Mucosa of descending colon (tissue), 3 donors: ENCODE measurements around the gene WBP2NL. TPM values are rescaled to one million over a fixed set of nuclear protein-coding genes. Genes with fewer than 3 reads are reported as not detected.

Experiments
- ATAC-seq: fragments of 200-7000 bp; cut with Tn5 transposase; one replicate; pipeline ENCODE4 v1.9.1; 2020; ENCODE audit warnings: mild to moderate bottlenecking, moderate library complexity
- DNase-seq, 3 donors: peaks; one replicate each; pipeline ENCODE4 v3.0.0-alpha.2; 2020
- H3K36me3 ChIP-seq: fragments of 200-600 bp; one replicate; pipeline ENCODE4 v1.8.0; 2021; ENCODE audit warnings: low read depth, mild to moderate bottlenecking
- H3K4me1 ChIP-seq: fragments of 200-600 bp; one replicate; pipeline ENCODE4 v1.8.0; 2021; ENCODE audit warnings: low read depth, mild to moderate bottlenecking
- H3K4me3 ChIP-seq: fragments of 200-600 bp; one replicate; pipeline ENCODE4 v1.8.0; 2021; ENCODE audit warnings: mild to moderate bottlenecking
- H3K9me3 ChIP-seq: fragments of 200-600 bp; one replicate; pipeline ENCODE4 v1.8.0; 2021; ENCODE audit warnings: mild to moderate bottlenecking
- intact Hi-C, 2 donors: fragments of 100-400 bp; cut with DNase I in 1 of 2; cut with micrococcal nuclease in 1 of 2; formaldehyde crosslinking; loops; one replicate each; pipeline versions ENCODE4 v1.11.0 to v1.11.1; 2022; cut with DNase I, micrococcal nuclease
- total RNA-seq, 3 donors: library from RNA; stranded (reverse); fragmentation: NEBNext Ultra II Directional in 2 of 3; extraction: Animal tissue kit (Norgen Biotek cat#: 25700) in 2 of 3; gene quantifications; one replicate each; pipeline versions ENCODE4 v1.2.1 to v1.2.4, GENCODE V29; 2021 to 2023
- TF ChIP-seq, protein P1 (sequence below): fragments of 200-600 bp; IDR thresholded peaks from one replicate; pipeline ENCODE4 v1.8.0; 2022; ENCODE audit warnings: antibody characterized with exemption, mild to moderate bottlenecking
- donor health status: DM: no; HTN: no; CAD: no; lungs with moderate emphysema.
- donor health status: DM: no; HTN: no; CAD: no.
- donor health status: DM: no; HTN: yes; CAD: no.

Gene WBP2NL
- total RNA-seq, 3 donors from 2014 or later = 0.63 to 3.7 (median 1.8) TPM

DNA sequence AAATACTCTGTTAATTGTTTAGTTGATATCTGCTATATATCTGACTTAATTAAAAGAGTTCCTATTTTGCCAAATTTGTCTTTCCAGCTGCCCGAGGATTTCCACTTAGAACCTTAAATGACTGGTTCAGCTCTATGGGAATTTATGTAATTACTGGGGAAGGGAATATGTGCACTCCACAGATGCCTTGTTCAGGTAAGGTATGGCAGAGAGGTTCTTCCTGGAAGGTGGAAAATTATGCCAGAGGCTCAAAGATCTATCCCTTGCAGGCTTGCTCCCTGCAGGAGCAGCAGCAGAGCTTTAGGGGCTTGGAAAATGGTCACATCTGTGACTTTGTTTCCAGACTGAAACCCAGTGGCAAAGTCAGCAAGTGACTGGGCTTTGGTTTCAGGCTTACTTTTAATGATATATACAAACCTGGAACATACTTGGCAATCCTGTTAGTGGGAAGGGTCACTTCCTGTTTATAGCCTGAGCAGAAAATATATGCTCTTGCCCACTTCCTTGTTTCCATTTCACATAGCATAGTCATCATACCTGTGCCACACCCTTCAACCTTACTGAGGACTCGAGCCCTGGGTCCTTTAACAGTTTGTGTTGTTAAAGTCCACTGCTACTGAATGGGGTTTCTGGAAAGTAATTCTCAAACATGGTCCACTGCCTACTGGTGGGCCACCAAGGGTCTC, 23.7 kb downstream of the WBP2NL start:
- no peaks in the 10 kb centered on the region for H3K9me3 ChIP-seq
- no peak overlapping the region for H3K4me3 ChIP-seq
- ATAC-seq = peak; percentile 100
- H3K36me3 ChIP-seq = no peaks in the 10 kb centered on the region
- peaks cover 4% of the 10 kb centered on the region for H3K4me1 ChIP-seq
- intact Hi-C loops = no loop called here
- TF ChIP-seq, protein P1, sequence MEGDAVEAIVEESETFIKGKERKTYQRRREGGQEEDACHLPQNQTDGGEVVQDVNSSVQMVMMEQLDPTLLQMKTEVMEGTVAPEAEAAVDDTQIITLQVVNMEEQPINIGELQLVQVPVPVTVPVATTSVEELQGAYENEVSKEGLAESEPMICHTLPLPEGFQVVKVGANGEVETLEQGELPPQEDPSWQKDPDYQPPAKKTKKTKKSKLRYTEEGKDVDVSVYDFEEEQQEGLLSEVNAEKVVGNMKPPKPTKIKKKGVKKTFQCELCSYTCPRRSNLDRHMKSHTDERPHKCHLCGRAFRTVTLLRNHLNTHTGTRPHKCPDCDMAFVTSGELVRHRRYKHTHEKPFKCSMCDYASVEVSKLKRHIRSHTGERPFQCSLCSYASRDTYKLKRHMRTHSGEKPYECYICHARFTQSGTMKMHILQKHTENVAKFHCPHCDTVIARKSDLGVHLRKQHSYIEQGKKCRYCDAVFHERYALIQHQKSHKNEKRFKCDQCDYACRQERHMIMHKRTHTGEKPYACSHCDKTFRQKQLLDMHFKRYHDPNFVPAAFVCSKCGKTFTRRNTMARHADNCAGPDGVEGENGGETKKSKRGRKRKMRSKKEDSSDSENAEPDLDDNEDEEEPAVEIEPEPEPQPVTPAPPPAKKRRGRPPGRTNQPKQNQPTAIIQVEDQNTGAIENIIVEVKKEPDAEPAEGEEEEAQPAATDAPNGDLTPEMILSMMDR = no peak
- peak in 1 of 3 donors; percentile 51 for DNase-seq

DNA sequence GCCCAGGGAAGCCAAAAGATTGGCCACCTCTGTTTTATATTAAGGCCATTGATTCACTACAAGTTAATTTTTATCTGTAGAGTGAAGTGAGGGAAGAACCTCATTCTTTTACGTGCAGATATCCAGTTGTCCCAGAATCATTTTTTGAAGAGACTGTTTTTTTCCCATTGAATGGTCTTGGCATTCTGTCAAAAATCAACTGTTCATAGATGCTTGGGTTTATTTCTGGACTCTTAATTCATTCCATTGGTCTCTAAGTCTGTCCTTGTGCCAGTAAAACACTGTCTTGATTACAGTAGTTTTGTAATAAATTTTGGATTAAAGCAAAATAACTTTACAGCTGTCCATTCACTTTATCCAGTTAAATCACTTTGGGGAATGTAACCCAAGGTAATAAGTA, 26.8 kb downstream of the WBP2NL start:
- Histone ChIP-seq H3K9me3 (no peaks in the 10 kb centered on the region), H3K4me1 (peaks cover 4% of the 10 kb centered on the region), H3K4me3 (no peak overlapping the region), H3K36me3 (no peaks in the 10 kb centered on the region)
- intact Hi-C loops = no loop called here
- ATAC-seq = no peak
- DNase-seq = no peak
- TF ChIP-seq, protein P1 = no peak

DNA sequence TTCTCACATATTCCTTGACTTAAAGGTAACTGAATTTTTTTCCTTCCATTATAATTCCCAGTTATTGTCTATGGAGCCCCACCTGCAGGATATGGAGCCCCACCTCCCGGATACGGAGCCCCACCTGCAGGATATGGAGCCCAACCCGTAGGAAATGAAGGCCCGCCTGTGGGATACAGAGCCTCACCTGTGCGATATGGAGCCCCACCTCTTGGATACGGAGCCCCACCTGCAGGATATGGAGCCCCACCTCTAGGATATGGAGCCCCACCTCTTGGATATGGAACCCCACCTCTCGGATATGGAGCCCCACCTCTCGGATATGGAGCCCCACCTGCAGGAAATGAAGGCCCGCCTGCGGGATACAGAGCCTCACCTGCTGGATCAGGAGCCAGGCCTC, 28.1 kb downstream of the WBP2NL start:
- Histone ChIP-seq H3K4me1 (peaks cover 4% of the 10 kb centered on the region), H3K36me3 (no peaks in the 10 kb centered on the region), H3K9me3 (no peaks in the 10 kb centered on the region), H3K4me3 (no peak overlapping the region)
- ATAC-seq (no peak), DNase-seq (no peak)
- intact Hi-C loops = no loop called here
- TF ChIP-seq, protein P1 = no peak

DNA sequence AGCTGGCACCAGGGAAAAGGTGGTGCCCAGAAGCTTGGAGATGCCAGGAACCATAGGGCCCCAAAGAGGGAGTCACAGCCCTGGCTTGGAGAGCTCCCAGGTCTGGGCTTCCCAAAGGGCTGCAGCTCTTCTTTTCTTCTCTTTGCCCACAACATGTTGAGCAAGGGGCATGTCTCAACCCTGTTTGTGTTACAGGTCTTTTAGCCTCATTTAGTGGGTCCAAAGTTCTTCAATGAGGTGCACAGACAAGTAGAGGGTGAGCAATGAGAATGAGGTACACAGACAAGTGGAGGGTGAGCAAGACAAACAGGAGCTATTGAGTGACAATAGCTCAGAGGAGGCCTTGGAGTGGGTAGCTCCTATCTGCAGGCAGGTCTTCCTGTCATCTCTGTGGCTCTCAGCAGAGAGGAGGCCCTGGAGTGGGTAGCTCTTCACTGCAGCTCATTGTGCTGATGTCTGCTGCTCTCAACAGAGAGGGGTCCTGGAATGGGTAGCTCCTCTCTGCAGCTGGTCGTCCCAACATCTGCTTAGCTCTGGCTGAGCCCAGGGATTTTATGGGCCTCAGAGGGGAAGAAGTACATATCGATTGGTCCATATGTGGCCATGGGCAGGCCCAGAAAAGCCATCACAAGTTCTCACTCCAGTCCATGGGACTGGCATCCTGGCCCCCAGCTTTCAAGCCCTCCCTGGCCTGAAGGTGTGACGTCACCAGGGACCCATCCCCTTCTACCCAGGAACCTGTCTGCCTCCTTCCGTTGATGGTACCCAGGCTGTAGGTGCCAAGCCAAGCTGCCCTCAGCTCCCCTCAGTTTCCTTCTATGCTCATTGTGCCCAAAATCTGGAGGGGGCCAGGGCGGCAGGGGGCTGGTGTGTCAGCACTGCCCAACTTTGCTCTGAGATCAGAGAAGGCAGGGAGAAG, 34.9 kb downstream of the WBP2NL start:
- Histone ChIP-seq H3K4me1 (no peaks in the 10 kb centered on the region), H3K36me3 (no peaks in the 10 kb centered on the region), H3K4me3 (no peak overlapping the region), H3K9me3 (peaks cover 3% of the 10 kb centered on the region)
- no peak for DNase-seq
- TF ChIP-seq, protein P1 = no peak
- ATAC-seq = no peak
- intact Hi-C loops = no loop called here

DNA sequence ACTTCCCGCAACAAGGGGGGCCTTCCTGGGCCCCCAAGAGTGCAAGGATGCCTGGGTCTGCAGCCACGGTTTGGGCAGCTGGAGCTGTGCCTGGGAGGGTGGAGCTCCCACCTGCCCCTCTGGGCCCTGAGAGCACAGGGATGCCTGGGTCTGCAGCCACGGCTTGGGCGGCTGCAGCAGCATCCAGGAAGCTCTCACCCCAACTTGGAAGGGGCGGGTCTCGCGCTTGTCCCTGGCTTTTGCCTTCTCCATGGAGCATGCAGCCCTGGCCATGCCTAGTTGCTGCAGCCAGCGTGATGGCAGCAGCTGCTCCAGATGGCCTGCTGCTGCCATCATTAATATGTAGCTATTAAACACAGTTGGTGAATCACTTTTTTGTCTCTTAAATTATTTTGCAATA, 36.7 kb downstream of the WBP2NL start:
- H3K9me3 ChIP-seq = peaks cover 3% of the 10 kb centered on the region
- intact Hi-C loops = no loop called here
- TF ChIP-seq, protein P1 = no peak
- no peak for ATAC-seq
- H3K36me3 ChIP-seq = no peaks in the 10 kb centered on the region
- no peaks in the 10 kb centered on the region for H3K4me1 ChIP-seq
- no peak overlapping the region for H3K4me3 ChIP-seq
- no peak for DNase-seq
